ENCODE results near the gene CD180.

GRCh38 chr5:67202828-67203227 is 6.2 kb upstream of the CD180 start:
- TF ChIP-seq CTCF (IDR thresholded peaks at IDR 0.05) (no peak), POLR2A (IDR thresholded peaks at IDR 0.05) (no peak)
